ENCODE results near the gene GRIN2A. TPM values are rescaled to one million over a fixed set of nuclear protein-coding genes. Genes with fewer than 3 reads are reported as not detected.

The GRIN2A gene
- total RNA-seq, 1 experiment from 2014 or later, result 34.6 TPM

- CTCF ChIA-PET, result no interaction called here
- Mint-ChIP-seq H3K4me1 (ENCODE audit: low read depth, unreplicated experiment) (peaks cover 22% of the 10 kb centered on the region), H3K27ac (ENCODE audit: unreplicated experiment) (no peak overlapping the region), H3K9me3 (ENCODE audit: low read depth, unreplicated experiment) (peaks cover 3% of the 10 kb centered on the region), H3K36me3 (ENCODE audit: insufficient read depth, unreplicated experiment) (no peaks in the 10 kb centered on the region), H3K4me3 (ENCODE audit: low read depth, unreplicated experiment) (no peak overlapping the region), H3K27me3 (ENCODE audit: unreplicated experiment) (no peaks in the 10 kb centered on the region)
- no peak for TF ChIP-seq CTCF (IDR thresholded peaks at IDR 0.05; ENCODE audit: unreplicated experiment)
- intact Hi-C loops (cut with micrococcal nuclease; ENCODE audit: unreplicated experiment), result no loop called here
- DNase-seq, result no peak
- no TSS peak for BruUV-seq (replicated peaks)
Observed at GRCh38 chr16:10165643-10166042, 16.6 kb downstream of the GRIN2A start.

- TF ChIP-seq CTCF (IDR thresholded peaks at IDR 0.05; ENCODE audit: unreplicated experiment), result no peak
- BruUV-seq (replicated peaks), result no TSS peak
Observed at GRCh38 chr16:10162981-10163380, 19.2 kb downstream of the GRIN2A start.

DNA sequence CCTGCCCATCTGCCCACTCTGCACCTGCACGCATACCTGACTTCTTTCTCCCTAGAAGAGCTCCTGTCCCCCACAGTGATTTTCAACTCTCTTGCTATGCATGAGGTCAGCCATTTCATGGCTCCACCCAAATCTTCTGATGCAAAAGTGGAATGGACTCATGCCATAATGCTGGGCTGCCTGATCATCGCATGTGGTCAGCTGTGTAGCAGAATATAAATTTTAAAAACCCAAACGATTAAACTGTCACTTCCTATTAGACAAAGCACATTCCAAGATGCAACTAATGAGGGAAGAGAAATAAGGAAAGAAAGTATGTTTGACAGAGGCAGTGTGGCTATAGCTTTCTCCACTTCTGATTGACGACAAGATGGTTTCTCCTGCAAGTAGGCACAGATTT lies 26.1 kb downstream of the GRIN2A start:
- no peak for DNase-seq
- BruUV-seq (replicated peaks), result no TSS peak
- no peaks in the 10 kb centered on the region for H3K36me3 Mint-ChIP-seq (ENCODE audit: insufficient read depth, unreplicated experiment)
- CTCF ChIA-PET, result no interaction called here
- H3K27me3 Mint-ChIP-seq (ENCODE audit: unreplicated experiment), result no peaks in the 10 kb centered on the region
- no peak overlapping the region for H3K27ac Mint-ChIP-seq (ENCODE audit: unreplicated experiment)
- intact Hi-C loops (cut with micrococcal nuclease; ENCODE audit: unreplicated experiment), result no loop called here
- no peak for TF ChIP-seq CTCF (IDR thresholded peaks at IDR 0.05; ENCODE audit: unreplicated experiment)
- H3K9me3 Mint-ChIP-seq (ENCODE audit: low read depth, unreplicated experiment), result peaks cover 5% of the 10 kb centered on the region
- H3K4me3 Mint-ChIP-seq (ENCODE audit: low read depth, unreplicated experiment), result no peak overlapping the region
- H3K4me1 Mint-ChIP-seq (ENCODE audit: low read depth, unreplicated experiment), result peaks cover 29% of the 10 kb centered on the region

More at GRCh38 chr16:10162981-10163380, 19.2 kb downstream of the GRIN2A start:
- Mint-ChIP-seq H3K4me1 (ENCODE audit: low read depth, unreplicated experiment) (peaks cover 8% of the 10 kb centered on the region), H3K27me3 (ENCODE audit: unreplicated experiment) (no peaks in the 10 kb centered on the region), H3K9me3 (ENCODE audit: low read depth, unreplicated experiment) (no peaks in the 10 kb centered on the region), H3K4me3 (ENCODE audit: low read depth, unreplicated experiment) (no peak overlapping the region), H3K27ac (ENCODE audit: unreplicated experiment) (no peak overlapping the region), H3K36me3 (ENCODE audit: insufficient read depth, unreplicated experiment) (no peaks in the 10 kb centered on the region)
- CTCF ChIA-PET, result no interaction called here
- intact Hi-C loops (cut with micrococcal nuclease; ENCODE audit: unreplicated experiment), result no loop called here
- DNase-seq, result no peak

DNA sequence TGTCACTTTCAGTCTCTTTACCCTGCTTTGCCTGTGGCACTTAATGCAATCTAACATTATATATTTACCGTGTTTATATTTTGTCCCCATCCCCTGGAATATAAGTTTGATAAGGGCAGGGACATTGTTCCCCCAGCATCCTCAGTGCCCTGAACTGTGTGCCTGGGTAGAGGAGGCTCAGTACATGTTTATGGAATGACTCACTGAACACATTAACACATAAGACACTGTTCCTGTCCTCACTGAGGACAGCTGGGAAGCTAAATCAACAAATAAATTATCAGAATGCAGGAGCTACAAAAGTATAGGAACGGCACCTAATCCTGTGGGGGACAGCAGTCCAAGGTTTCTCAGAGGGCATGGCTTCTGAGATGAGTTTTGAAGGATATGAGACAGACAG lies 27.8 kb downstream of the GRIN2A start:
- DNase-seq, result no peak
- Mint-ChIP-seq H3K27ac (ENCODE audit: unreplicated experiment) (no peak overlapping the region), H3K9me3 (ENCODE audit: low read depth, unreplicated experiment) (peaks cover 5% of the 10 kb centered on the region), H3K4me1 (ENCODE audit: low read depth, unreplicated experiment) (peaks cover 38% of the 10 kb centered on the region), H3K27me3 (ENCODE audit: unreplicated experiment) (no peaks in the 10 kb centered on the region), H3K4me3 (ENCODE audit: low read depth, unreplicated experiment) (no peak overlapping the region), H3K36me3 (ENCODE audit: insufficient read depth, unreplicated experiment) (no peaks in the 10 kb centered on the region)
- no TSS peak for BruUV-seq (replicated peaks)
- intact Hi-C loops (cut with micrococcal nuclease; ENCODE audit: unreplicated experiment), result no loop called here
- TF ChIP-seq CTCF (IDR thresholded peaks at IDR 0.05; ENCODE audit: unreplicated experiment), result no peak
- CTCF ChIA-PET, result interaction anchor here (0.6 to 1.2 kb wide), 2 partner anchors 28 to 1099 kb away, joined by 5 to 9 read pairs; partner anchors contain the start of gene GRIN2A
